Measurements from ENCODE around the gene TECRL. TPM values are rescaled to one million over a fixed set of nuclear protein-coding genes. Genes with fewer than 3 reads are reported as not detected.

Gene TECRL
- total and polyA plus RNA-seq, 4 donors = 0.02 to 0.23 TPM; not detected in 2

GRCh38 chr4:64399313-64400109, 9.7 kb downstream of the TECRL start:
- Histone ChIP-seq H3K36me3 (ENCODE audit: control insufficient read depth in 4 of 4, insufficient read depth in 4 of 4, low read length in 4 of 4) (no peaks in the 10 kb centered on the region), H3K9me3 (ENCODE audit: control insufficient read depth in 4 of 4, insufficient read depth in 3 of 4, low read length in 3 of 4) (peaks cover 0 to 4% (median 0%) of the 10 kb centered on the region in 4 donors), H3K9ac (ENCODE audit: insufficient read depth in 1 of 2, low read length in 2 of 2) (no peak overlapping the region), H3K4me1 (ENCODE audit: control insufficient read depth in 5 of 5, insufficient read depth in 5 of 5, low read length in 5 of 5) (no peaks in the 10 kb centered on the region), H3K27ac (ENCODE audit: low read depth in 1 of 2, low read length in 1 of 2) (no peak overlapping the region), H3K4me3 (no peak overlapping the region), H3K27me3 (ENCODE audit: control insufficient read depth in 3 of 3, insufficient read depth in 3 of 3, low read length in 2 of 3) (no peaks in the 10 kb centered on the region)
- no peak for ATAC-seq (ENCODE audit: insufficient read depth, low FRiP score)
- TF ChIP-seq CTCF (IDR thresholded peaks at IDR 0.05; ENCODE audit: control extremely low read depth, extremely low read depth) = no peak
- no peak for DNase-seq
- 82 to 85% methylated on average over 5 of the region's 5 CpGs for WGBS, 2 donors

GRCh38 chr4:64394469-64394868, 14.8 kb downstream of the TECRL start:
- peak overlapping the region in 1 of 2 donors; percentile 40 for H3K27ac ChIP-seq (ENCODE audit: low read depth in 1 of 2, low read length in 1 of 2)
- no peak for ATAC-seq (ENCODE audit: insufficient read depth, low FRiP score)
- H3K9me3 ChIP-seq (ENCODE audit: control insufficient read depth in 4 of 4, insufficient read depth in 3 of 4, low read length in 3 of 4) = peaks cover 0 to 2% (median 0%) of the 10 kb centered on the region in 4 donors
- no peak overlapping the region for H3K9ac ChIP-seq (ENCODE audit: insufficient read depth in 1 of 2, low read length in 2 of 2)
- H3K4me3 ChIP-seq = no peak overlapping the region
- no peak for TF ChIP-seq CTCF (IDR thresholded peaks at IDR 0.05; ENCODE audit: control extremely low read depth, extremely low read depth)
- WGBS, 2 donors = 78 to 85% methylated on average over 3 of the region's 3 CpGs
- H3K4me1 ChIP-seq (ENCODE audit: control insufficient read depth in 5 of 5, insufficient read depth in 5 of 5, low read length in 5 of 5) = peaks cover 0 to 3% (median 0%) of the 10 kb centered on the region in 5 donors
- H3K27me3 ChIP-seq (ENCODE audit: control insufficient read depth in 3 of 3, insufficient read depth in 3 of 3, low read length in 2 of 3) = no peaks in the 10 kb centered on the region
- DNase-seq = no peak
- H3K36me3 ChIP-seq (ENCODE audit: control insufficient read depth in 4 of 4, insufficient read depth in 4 of 4, low read length in 4 of 4) = no peaks in the 10 kb centered on the region

- H3K4me3 ChIP-seq = no peak overlapping the region
- whole genome bisulfite sequencing, 2 donors = 76 to 82% methylated on average over 1 of the region's 1 CpG
- H3K9me3 ChIP-seq (ENCODE audit: control insufficient read depth in 4 of 4, insufficient read depth in 3 of 4, low read length in 3 of 4) = peaks cover 0 to 4% (median 0%) of the 10 kb centered on the region in 4 donors
- H3K36me3 ChIP-seq (ENCODE audit: control insufficient read depth in 4 of 4, insufficient read depth in 4 of 4, low read length in 4 of 4) = no peaks in the 10 kb centered on the region
- no peaks in the 10 kb centered on the region for H3K27me3 ChIP-seq (ENCODE audit: control insufficient read depth in 3 of 3, insufficient read depth in 3 of 3, low read length in 2 of 3)
- ATAC-seq (ENCODE audit: insufficient read depth, low FRiP score) (no peak), DNase-seq (no peak)
- no peak overlapping the region for H3K9ac ChIP-seq (ENCODE audit: insufficient read depth in 1 of 2, low read length in 2 of 2)
- H3K4me1 ChIP-seq (ENCODE audit: control insufficient read depth in 5 of 5, insufficient read depth in 5 of 5, low read length in 5 of 5) = peaks cover 0 to 6% (median 0%) of the 10 kb centered on the region in 5 donors
- TF ChIP-seq CTCF (IDR thresholded peaks at IDR 0.05; ENCODE audit: control extremely low read depth, extremely low read depth) = no peak
- no peak overlapping the region for H3K27ac ChIP-seq (ENCODE audit: low read depth in 1 of 2, low read length in 1 of 2)
Measured at GRCh38 chr4:64388252-64388651, 21.0 kb downstream of the TECRL start.
